ENCODE data around the gene JMJD8. TPM values are rescaled to one million over a fixed set of nuclear protein-coding genes. Genes with fewer than 3 reads are reported as not detected.

Gene JMJD8
- total RNA-seq, 1 experiment from 2014 or later, result 81.3 TPM

DNA sequence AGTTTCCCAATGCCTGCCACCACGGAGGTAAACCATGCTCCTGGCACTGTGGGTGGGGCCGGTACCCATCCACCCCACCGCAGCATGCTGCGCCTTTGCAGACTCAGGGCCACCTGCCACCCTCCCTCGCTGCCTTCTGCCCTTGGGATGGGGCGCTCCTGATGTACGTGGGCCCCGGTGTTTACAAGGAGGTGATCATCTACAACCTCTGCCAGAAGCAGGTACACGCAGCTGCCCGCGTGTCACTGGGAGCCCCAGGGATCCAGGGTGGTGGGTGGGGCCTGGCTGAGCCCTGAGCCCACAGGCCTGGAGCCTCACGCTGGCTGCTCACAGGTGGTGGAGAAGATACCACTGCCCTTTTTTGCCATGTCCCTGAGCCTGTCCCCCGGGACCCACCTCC lies 17.6 kb downstream of the JMJD8 start:
- no peak overlapping the region for H3K9ac ChIP-seq (ENCODE audit: low read length)
- no peaks in the 10 kb centered on the region for H3K9me2 ChIP-seq (replicated peaks; ENCODE audit: low read length)
- TF ChIP-seq EZH2phosphoT487 (IDR thresholded peaks at IDR 0.05; ENCODE audit: borderline replicate concordance, low read length) (no peak), EZH2 (IDR thresholded peaks at IDR 0.05; ENCODE audit: low read length, unreplicated experiment) (no peak)
- TF ChIP-seq, protein P1, sequence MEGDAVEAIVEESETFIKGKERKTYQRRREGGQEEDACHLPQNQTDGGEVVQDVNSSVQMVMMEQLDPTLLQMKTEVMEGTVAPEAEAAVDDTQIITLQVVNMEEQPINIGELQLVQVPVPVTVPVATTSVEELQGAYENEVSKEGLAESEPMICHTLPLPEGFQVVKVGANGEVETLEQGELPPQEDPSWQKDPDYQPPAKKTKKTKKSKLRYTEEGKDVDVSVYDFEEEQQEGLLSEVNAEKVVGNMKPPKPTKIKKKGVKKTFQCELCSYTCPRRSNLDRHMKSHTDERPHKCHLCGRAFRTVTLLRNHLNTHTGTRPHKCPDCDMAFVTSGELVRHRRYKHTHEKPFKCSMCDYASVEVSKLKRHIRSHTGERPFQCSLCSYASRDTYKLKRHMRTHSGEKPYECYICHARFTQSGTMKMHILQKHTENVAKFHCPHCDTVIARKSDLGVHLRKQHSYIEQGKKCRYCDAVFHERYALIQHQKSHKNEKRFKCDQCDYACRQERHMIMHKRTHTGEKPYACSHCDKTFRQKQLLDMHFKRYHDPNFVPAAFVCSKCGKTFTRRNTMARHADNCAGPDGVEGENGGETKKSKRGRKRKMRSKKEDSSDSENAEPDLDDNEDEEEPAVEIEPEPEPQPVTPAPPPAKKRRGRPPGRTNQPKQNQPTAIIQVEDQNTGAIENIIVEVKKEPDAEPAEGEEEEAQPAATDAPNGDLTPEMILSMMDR (conservative IDR thresholded peaks at IDR 0.05; ENCODE audit: low read depth, low read length), result no peak
- H3K36me3 ChIP-seq (ENCODE audit: low read depth, low read length), result peaks cover 6% of the 10 kb centered on the region; the same call in 1 of the 2 replicates
- intact Hi-C loops (cut with micrococcal nuclease), result no loop called here
- ATAC-seq (no peak), DNase-seq (no peak)
- H3K27ac ChIP-seq (ENCODE audit: low read length), result no peak overlapping the region
- BruUV-seq (replicated peaks), result no TSS peak
- no peak overlapping the region for H2AFZ ChIP-seq (ENCODE audit: low read length)
- no peak overlapping the region for H3K4me2 ChIP-seq (ENCODE audit: low read length)
- H3K4me3 ChIP-seq (ENCODE audit: low read length), result no peak overlapping the region
- peaks cover 22% of the 10 kb centered on the region for H3K79me2 ChIP-seq (ENCODE audit: low read length)
- H4K20me1 ChIP-seq (ENCODE audit: low read length), result no peaks in the 10 kb centered on the region
- no peaks in the 10 kb centered on the region for H3K4me1 ChIP-seq (ENCODE audit: insufficient read depth, low read length)
- H3K27me3 ChIP-seq (ENCODE audit: low read length), result no peaks in the 10 kb centered on the region
- no peaks in the 10 kb centered on the region for H3K9me3 ChIP-seq (ENCODE audit: low read length)
- H3F3A ChIP-seq (ENCODE audit: low read length, unreplicated experiment), result no peaks in the 10 kb centered on the region
- ChIA-PET POLR2A (ENCODE audit: unreplicated experiment) (no interaction called here), CTCF (no interaction called here)

DNA sequence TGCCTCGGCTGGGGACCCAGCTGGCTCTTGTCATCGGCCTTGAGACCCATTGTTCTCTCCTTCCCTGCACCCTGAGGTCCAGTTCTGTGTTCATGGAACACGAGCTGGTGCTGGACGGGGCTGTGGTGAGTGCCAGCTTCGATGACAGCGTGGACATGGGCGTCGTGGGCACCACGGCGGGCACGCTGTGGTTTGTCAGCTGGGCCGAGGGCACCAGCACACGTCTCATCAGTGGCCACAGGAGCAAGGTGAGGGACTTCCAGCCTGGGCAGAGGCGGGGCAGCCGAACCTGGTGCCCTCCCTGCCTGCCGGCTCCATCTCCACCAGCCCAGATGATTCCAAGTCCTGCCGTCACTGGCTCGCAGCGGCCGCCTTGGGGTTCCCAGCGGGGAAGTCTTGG lies 21.5 kb downstream of the JMJD8 start:
- no peak overlapping the region for H3K4me3 ChIP-seq (ENCODE audit: low read length)
- ATAC-seq, result no peak
- H3K4me2 ChIP-seq (ENCODE audit: low read length), result no peak overlapping the region
- peaks cover 5% of the 10 kb centered on the region for H3K4me1 ChIP-seq (ENCODE audit: insufficient read depth, low read length)
- no peaks in the 10 kb centered on the region for H3K9me2 ChIP-seq (replicated peaks; ENCODE audit: low read length)
- H2AFZ ChIP-seq (ENCODE audit: low read length), result no peak overlapping the region
- no peaks in the 10 kb centered on the region for H4K20me1 ChIP-seq (ENCODE audit: low read length)
- BruUV-seq (replicated peaks), result no TSS peak
- H3F3A ChIP-seq (ENCODE audit: low read length, unreplicated experiment), result no peaks in the 10 kb centered on the region
- no peaks in the 10 kb centered on the region for H3K36me3 ChIP-seq (ENCODE audit: low read depth, low read length)
- ChIA-PET CTCF (no interaction called here), POLR2A (ENCODE audit: unreplicated experiment) (no interaction called here)
- no peak overlapping the region for H3K27ac ChIP-seq (ENCODE audit: low read length)
- H3K9ac ChIP-seq (ENCODE audit: low read length), result no peak overlapping the region
- no peaks in the 10 kb centered on the region for H3K9me3 ChIP-seq (ENCODE audit: low read length)
- no peaks in the 10 kb centered on the region for H3K27me3 ChIP-seq (ENCODE audit: low read length)
- H3K79me2 ChIP-seq (ENCODE audit: low read length), result no peaks in the 10 kb centered on the region
- TF ChIP-seq EZH2phosphoT487 (IDR thresholded peaks at IDR 0.05; ENCODE audit: borderline replicate concordance, low read length) (no peak), EZH2 (IDR thresholded peaks at IDR 0.05; ENCODE audit: low read length, unreplicated experiment) (no peak)
- TF ChIP-seq, protein P1 (conservative IDR thresholded peaks at IDR 0.05; ENCODE audit: low read depth, low read length), result no peak
- no peak for DNase-seq
- intact Hi-C loops (cut with micrococcal nuclease), result no loop called here

DNA sequence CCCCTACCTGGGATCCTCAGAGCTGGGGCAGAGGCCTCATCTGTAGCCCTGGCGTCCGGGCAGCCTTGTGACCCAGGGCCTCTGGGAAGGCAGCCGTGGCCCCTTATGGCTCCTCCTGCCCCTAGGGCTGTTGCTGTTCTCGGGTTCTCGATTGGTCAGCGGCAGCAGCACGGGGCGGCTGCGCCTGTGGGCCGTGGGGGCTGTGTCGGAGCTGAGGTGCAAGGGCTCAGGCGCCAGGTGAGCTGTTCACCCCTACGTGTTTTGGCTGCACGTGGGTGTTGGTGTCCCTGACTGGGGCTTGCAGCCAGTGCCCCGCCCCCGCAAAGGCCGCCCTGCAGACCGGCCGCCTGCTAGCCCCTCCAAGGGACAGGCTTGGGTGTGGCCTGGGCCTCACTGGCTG lies 22.0 kb downstream of the JMJD8 start:
- POLR2A ChIA-PET (ENCODE audit: unreplicated experiment), result no interaction called here
- Histone ChIP-seq H3K9ac (ENCODE audit: low read length) (no peak overlapping the region), H3K27me3 (ENCODE audit: low read length) (no peaks in the 10 kb centered on the region), H3F3A (ENCODE audit: low read length, unreplicated experiment) (no peaks in the 10 kb centered on the region), H4K20me1 (ENCODE audit: low read length) (no peaks in the 10 kb centered on the region), H3K4me3 (ENCODE audit: low read length) (no peak overlapping the region), H3K79me2 (ENCODE audit: low read length) (no peaks in the 10 kb centered on the region), H3K36me3 (ENCODE audit: low read depth, low read length) (no peaks in the 10 kb centered on the region), H2AFZ (ENCODE audit: low read length) (no peak overlapping the region), H3K9me2 (replicated peaks; ENCODE audit: low read length) (no peaks in the 10 kb centered on the region), H3K27ac (ENCODE audit: low read length) (no peak overlapping the region), H3K4me2 (ENCODE audit: low read length) (no peak overlapping the region), H3K4me1 (ENCODE audit: insufficient read depth, low read length) (peaks cover 5% of the 10 kb centered on the region), H3K9me3 (ENCODE audit: low read length) (no peaks in the 10 kb centered on the region)
- no peak for DNase-seq
- CTCF ChIA-PET, result no interaction called here
- no TSS peak for BruUV-seq (replicated peaks)
- no peak for TF ChIP-seq EZH2phosphoT487 (IDR thresholded peaks at IDR 0.05; ENCODE audit: borderline replicate concordance, low read length)
- TF ChIP-seq, protein P1 (conservative IDR thresholded peaks at IDR 0.05; ENCODE audit: low read depth, low read length), result no peak
- no peak for TF ChIP-seq EZH2 (IDR thresholded peaks at IDR 0.05; ENCODE audit: low read length, unreplicated experiment)
- no peak for ATAC-seq
- intact Hi-C loops (cut with micrococcal nuclease), result no loop called here

Data from PC-3 (cell line).